HEK293 (cell line): Measurements from ENCODE around the gene ODAD3.
A peak's percentile ranks its signal among the peaks of the same experiment; 100 is the strongest.

Source experiments
- CTCF ChIA-PET: fragments of 350-600 bp; formaldehyde crosslinking; extraction: SDS; loops from one replicate; lab custom pipeline; 2021; ENCODE audit warnings: antibody characterized with exemption; lab: Yijun Ruan, JAX
- POLR2A ChIA-PET: fragments of 300-600 bp; formaldehyde crosslinking; extraction: SDS; loops from one replicate; lab custom pipeline; 2020; ENCODE audit warnings: antibody characterized with exemption, inconsistent platforms; lab: Yijun Ruan, JAX
- H3K27ac ChIP-seq: fragments of 200-500 bp; sonication (Bioruptor generic); 2 replicates; pipeline ENCODE4 v1.5.1; 2014; ENCODE audit warnings: low read depth, low read length, control low read depth, inconsistent platforms; ENCODE audit errors: extremely low read depth
- H3K36me3 ChIP-seq, 2 experiments: fragments of 200-500 bp in 1 of 2; sonication (Bioruptor generic) in 1 of 2; 1 replicate in 1 of 2; 2 replicates in 1 of 2; pipeline ENCODE4 v1.5.1; 2014 to 2017; ENCODE audit warnings: inconsistent platforms in 2 of 2, low read length in 2 of 2; ENCODE audit not compliant: control insufficient read depth in 2 of 2, insufficient read depth in 1 of 2
- H3K4me1 ChIP-seq: fragments of 200-500 bp; sonication (Bioruptor generic); 2 replicates; pipeline ENCODE4 v1.5.1; 2014; ENCODE audit warnings: mild to moderate bottlenecking, low read length, inconsistent platforms; ENCODE audit not compliant: control insufficient read depth, insufficient read depth
- H3K4me3 ChIP-seq: 2 replicates; pipeline ENCODE4 v1.5.1; 2011; ENCODE audit warnings: low read depth, mild to moderate bottlenecking, control low read depth, low read length, moderate library complexity
- H3K9me3 ChIP-seq: fragments of 200-500 bp; sonication (Bioruptor generic); 2 replicates; pipeline ENCODE4 v1.5.1; 2014; ENCODE audit warnings: low read depth, low read length, inconsistent platforms; ENCODE audit not compliant: control insufficient read depth, insufficient read depth
- GLIS1 ChIP-seq: fragments of 450-650 bp; formaldehyde crosslinking; IDR thresholded peaks from 2 replicates; pipeline ENCODE4 v1.5.1; 2016; ENCODE audit warnings: missing biosample characterization, missing genetic modification characterization
- MEIS1 ChIP-seq: sonication (generic); formaldehyde crosslinking; IDR thresholded peaks from 2 replicates; pipeline ENCODE4 v1.8.1; 2022; ENCODE audit warnings: missing genetic modification reagents, mild to moderate bottlenecking, borderline replicate concordance
- SP2 ChIP-seq: fragments of 450-650 bp; formaldehyde crosslinking; IDR thresholded peaks from 2 replicates; pipeline ENCODE4 v1.5.1; 2016; ENCODE audit warnings: missing biosample characterization, missing genetic modification characterization
- SP7 ChIP-seq: fragments of 450-650 bp; formaldehyde crosslinking; IDR thresholded peaks from 2 replicates; pipeline ENCODE4 v1.5.1; 2016; ENCODE audit warnings: missing biosample characterization, missing genetic modification characterization
- YY2 ChIP-seq: fragments of 450-650 bp; formaldehyde crosslinking; IDR thresholded peaks from 2 replicates; pipeline ENCODE4 v1.5.1; 2016; ENCODE audit warnings: missing biosample characterization, missing genetic modification characterization
- ZBTB7A ChIP-seq: fragments of 450-650 bp; formaldehyde crosslinking; IDR thresholded peaks from 2 replicates; pipeline ENCODE4 v1.5.1; 2016; ENCODE audit warnings: low read depth, missing biosample characterization, missing genetic modification characterization
- ZFHX2 ChIP-seq: fragments of 450-650 bp; formaldehyde crosslinking; conservative IDR thresholded peaks from 2 replicates; pipeline ENCODE4 v1.5.1; 2016; ENCODE audit warnings: missing biosample characterization, missing genetic modification characterization
- ZFP37 ChIP-seq: fragments of 450-650 bp; formaldehyde crosslinking; IDR thresholded peaks from 2 replicates; pipeline ENCODE4 v1.5.1; 2016; ENCODE audit warnings: missing biosample characterization, missing genetic modification characterization
- ZFP69B ChIP-seq: fragments of 450-650 bp; formaldehyde crosslinking; IDR thresholded peaks from 2 replicates; pipeline ENCODE4 v1.5.1; 2016; ENCODE audit warnings: missing biosample characterization, missing genetic modification characterization
- ZNF169 ChIP-seq: fragments of 450-650 bp; formaldehyde crosslinking; IDR thresholded peaks from 2 replicates; pipeline ENCODE4 v1.5.1; 2016; ENCODE audit warnings: missing biosample characterization, missing genetic modification characterization
- ZNF2 ChIP-seq: fragments of 450-650 bp; formaldehyde crosslinking; IDR thresholded peaks from 2 replicates; pipeline ENCODE4 v1.5.1; 2016; ENCODE audit warnings: missing biosample characterization, missing genetic modification characterization
- ZNF302 ChIP-seq: fragments of 450-650 bp; formaldehyde crosslinking; IDR thresholded peaks from 2 replicates; pipeline ENCODE4 v1.5.1; 2016; ENCODE audit warnings: missing biosample characterization, missing genetic modification characterization, low read depth
- ZNF324 ChIP-seq: fragments of 450-650 bp; formaldehyde crosslinking; IDR thresholded peaks from 2 replicates; pipeline ENCODE4 v1.5.1; 2016; ENCODE audit warnings: missing biosample characterization, missing genetic modification characterization
- ZNF48 ChIP-seq: fragments of 450-650 bp; formaldehyde crosslinking; IDR thresholded peaks from 2 replicates; pipeline ENCODE4 v1.5.1; 2016; ENCODE audit warnings: missing biosample characterization, missing genetic modification characterization
- ZNF549 ChIP-seq: fragments of 450-650 bp; IDR thresholded peaks from 2 replicates; pipeline ENCODE4 v1.5.1; 2018; ENCODE audit warnings: missing biosample characterization, missing genetic modification characterization, mild to moderate bottlenecking, inconsistent platforms, moderate library complexity
- TF ChIP-seq, protein P1 (sequence below): fragments of 450-650 bp; formaldehyde crosslinking; IDR thresholded peaks from 2 replicates; pipeline ENCODE4 v1.5.1; 2016; ENCODE audit warnings: missing biosample characterization, missing genetic modification characterization
- TF ChIP-seq, protein P2 (sequence below): fragments of 450-650 bp; formaldehyde crosslinking; IDR thresholded peaks from 2 replicates; pipeline ENCODE4; 2016; ENCODE audit warnings: missing biosample characterization, missing genetic modification characterization
- TF ChIP-seq, protein P3 (sequence below): fragments of 450-650 bp; formaldehyde crosslinking; IDR thresholded peaks from 2 replicates; pipeline ENCODE4 v1.5.1; 2017; ENCODE audit warnings: missing biosample characterization, missing genetic modification characterization
- TF ChIP-seq, protein P4 (sequence below): fragments of 450-650 bp; formaldehyde crosslinking; IDR thresholded peaks from 2 replicates; pipeline ENCODE4 v1.5.1; 2017; ENCODE audit warnings: missing biosample characterization, mild to moderate bottlenecking, missing genetic modification characterization, moderate library complexity
- TF ChIP-seq, protein P5 (sequence below): fragments of 450-650 bp; formaldehyde crosslinking; optimal IDR thresholded peaks from 2 replicates; pipeline ENCODE3; 2016; ENCODE audit warnings: missing biosample characterization, mild to moderate bottlenecking, missing genetic modification characterization
- TF ChIP-seq, protein P6 (sequence below): fragments of 450-650 bp; formaldehyde crosslinking; conservative IDR thresholded peaks from 2 replicates; pipeline ENCODE4 v1.5.1; 2016; ENCODE audit warnings: low read depth, missing biosample characterization, missing genetic modification characterization
- TF ChIP-seq, protein P7 (sequence below): fragments of 450-650 bp; formaldehyde crosslinking; IDR thresholded peaks from 2 replicates; pipeline ENCODE4 v1.5.1; 2016; ENCODE audit warnings: missing biosample characterization, missing genetic modification characterization

The ODAD3 gene

DNA sequence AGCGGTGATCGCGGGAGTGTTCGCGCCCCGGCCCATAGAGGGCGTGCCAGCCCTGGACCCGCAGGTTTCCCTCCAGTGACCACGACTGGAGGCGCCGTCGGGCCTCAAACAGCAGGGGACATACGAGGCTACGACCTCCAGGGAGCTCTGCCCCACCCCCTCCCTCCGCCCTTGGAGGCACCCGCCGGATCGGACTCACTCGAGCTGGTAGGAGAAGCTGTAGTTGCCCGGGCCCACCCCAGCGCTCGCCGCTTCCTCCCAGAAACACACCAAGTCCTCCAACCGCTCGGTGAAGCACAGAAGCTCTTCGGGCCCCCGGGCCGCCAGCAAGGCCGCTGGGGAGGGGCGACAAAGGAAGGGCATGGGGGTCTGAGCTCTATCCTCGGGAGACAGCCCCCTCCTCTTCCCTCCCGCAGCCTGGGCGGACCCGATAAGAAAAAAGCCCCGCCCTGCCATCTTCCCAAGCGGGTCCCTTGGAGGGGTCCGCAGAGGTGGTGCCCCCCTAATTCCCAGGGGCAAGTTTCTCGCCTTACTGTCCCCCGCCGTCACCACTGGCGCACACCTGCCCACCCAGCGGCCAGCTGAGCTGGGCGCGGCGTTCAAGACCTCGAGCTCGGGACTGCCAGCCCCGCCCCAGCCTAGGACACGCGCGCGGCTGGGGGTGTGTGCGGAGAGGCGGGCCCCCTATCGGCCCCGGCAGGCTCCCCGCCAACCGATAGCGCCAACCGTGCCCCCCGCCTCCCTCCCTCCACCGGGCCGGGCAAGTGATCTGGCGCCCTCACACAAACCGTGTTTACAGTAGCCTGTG, 51.8 kb downstream of the ODAD3 start:
- ChIA-PET POLR2A (interaction anchor here (0.5 to 2.8 kb wide), 13 partner anchors 9 to 99 kb away, joined by 3 to 22 read pairs (median 6); partner anchors contain the start of genes ODAD3, PRKCSH, RGL3 and SWSAP1), CTCF (interaction anchor here (0.6 to 5.9 kb wide), 35 partner anchors 8 to 1344 kb away, joined by 3 to 66 read pairs (median 5); partner anchors contain the start of genes ELAVL3, ELOF1, ODAD3 and PRKCSH)
- H3K36me3 ChIP-seq, result peaks cover 0 to 12% of the 10 kb centered on the region in 2 experiments; a peak in 2 of 3 replicates
- H3K4me1 ChIP-seq, result no peaks in the 10 kb centered on the region; the same call in 1 of the 2 replicates
- no peaks in the 10 kb centered on the region for H3K9me3 ChIP-seq
- peak overlapping the region; percentile 41 for H3K4me3 ChIP-seq
- peak overlapping the region; percentile 69; the same call in 1 of the 2 replicates for H3K27ac ChIP-seq
- TF ChIP-seq, protein P1, sequence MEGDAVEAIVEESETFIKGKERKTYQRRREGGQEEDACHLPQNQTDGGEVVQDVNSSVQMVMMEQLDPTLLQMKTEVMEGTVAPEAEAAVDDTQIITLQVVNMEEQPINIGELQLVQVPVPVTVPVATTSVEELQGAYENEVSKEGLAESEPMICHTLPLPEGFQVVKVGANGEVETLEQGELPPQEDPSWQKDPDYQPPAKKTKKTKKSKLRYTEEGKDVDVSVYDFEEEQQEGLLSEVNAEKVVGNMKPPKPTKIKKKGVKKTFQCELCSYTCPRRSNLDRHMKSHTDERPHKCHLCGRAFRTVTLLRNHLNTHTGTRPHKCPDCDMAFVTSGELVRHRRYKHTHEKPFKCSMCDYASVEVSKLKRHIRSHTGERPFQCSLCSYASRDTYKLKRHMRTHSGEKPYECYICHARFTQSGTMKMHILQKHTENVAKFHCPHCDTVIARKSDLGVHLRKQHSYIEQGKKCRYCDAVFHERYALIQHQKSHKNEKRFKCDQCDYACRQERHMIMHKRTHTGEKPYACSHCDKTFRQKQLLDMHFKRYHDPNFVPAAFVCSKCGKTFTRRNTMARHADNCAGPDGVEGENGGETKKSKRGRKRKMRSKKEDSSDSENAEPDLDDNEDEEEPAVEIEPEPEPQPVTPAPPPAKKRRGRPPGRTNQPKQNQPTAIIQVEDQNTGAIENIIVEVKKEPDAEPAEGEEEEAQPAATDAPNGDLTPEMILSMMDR (tag by site-specific recombination), result peak; percentile 92
- peak; percentile 89 for TF ChIP-seq SP2 (tag by site-specific recombination)
- no peak for TF ChIP-seq YY2 (tag by site-specific recombination)
- TF ChIP-seq, protein P2, sequence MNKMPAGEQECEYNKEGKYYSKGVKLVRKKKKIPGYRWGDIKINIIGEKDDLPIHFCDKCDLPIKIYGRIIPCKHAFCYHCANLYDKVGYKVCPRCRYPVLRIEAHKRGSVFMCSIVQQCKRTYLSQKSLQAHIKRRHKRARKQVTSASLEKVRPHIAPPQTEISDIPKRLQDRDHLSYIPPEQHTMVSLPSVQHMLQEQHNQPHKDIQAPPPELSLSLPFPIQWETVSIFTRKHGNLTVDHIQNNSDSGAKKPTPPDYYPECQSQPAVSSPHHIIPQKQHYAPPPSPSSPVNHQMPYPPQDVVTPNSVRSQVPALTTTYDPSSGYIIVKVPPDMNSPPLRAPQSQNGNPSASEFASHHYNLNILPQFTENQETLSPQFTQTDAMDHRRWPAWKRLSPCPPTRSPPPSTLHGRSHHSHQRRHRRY (tag by site-specific recombination), result no peak
- TF ChIP-seq, protein P3, sequence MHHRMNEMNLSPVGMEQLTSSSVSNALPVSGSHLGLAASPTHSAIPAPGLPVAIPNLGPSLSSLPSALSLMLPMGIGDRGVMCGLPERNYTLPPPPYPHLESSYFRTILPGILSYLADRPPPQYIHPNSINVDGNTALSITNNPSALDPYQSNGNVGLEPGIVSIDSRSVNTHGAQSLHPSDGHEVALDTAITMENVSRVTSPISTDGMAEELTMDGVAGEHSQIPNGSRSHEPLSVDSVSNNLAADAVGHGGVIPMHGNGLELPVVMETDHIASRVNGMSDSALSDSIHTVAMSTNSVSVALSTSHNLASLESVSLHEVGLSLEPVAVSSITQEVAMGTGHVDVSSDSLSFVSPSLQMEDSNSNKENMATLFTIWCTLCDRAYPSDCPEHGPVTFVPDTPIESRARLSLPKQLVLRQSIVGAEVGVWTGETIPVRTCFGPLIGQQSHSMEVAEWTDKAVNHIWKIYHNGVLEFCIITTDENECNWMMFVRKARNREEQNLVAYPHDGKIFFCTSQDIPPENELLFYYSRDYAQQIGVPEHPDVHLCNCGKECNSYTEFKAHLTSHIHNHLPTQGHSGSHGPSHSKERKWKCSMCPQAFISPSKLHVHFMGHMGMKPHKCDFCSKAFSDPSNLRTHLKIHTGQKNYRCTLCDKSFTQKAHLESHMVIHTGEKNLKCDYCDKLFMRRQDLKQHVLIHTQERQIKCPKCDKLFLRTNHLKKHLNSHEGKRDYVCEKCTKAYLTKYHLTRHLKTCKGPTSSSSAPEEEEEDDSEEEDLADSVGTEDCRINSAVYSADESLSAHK (tag by site-specific recombination), result no peak
- TF ChIP-seq, protein P4, sequence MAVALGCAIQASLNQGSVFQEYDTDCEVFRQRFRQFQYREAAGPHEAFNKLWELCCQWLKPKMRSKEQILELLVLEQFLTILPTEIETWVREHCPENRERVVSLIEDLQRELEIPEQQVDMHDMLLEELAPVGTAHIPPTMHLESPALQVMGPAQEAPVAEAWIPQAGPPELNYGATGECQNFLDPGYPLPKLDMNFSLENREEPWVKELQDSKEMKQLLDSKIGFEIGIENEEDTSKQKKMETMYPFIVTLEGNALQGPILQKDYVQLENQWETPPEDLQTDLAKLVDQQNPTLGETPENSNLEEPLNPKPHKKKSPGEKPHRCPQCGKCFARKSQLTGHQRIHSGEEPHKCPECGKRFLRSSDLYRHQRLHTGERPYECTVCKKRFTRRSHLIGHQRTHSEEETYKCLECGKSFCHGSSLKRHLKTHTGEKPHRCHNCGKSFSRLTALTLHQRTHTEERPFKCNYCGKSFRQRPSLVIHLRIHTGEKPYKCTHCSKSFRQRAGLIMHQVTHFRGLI (tag by site-specific recombination), result 0 out of 2 replicates have a peak, but pooled peaks have one; percentile 22
- no peak for TF ChIP-seq MEIS1
- TF ChIP-seq ZBTB7A, result peak; percentile 81
- TF ChIP-seq ZFP37 (tag by site-specific recombination), result peak; percentile 71; the same call in 1 of the 2 replicates
- TF ChIP-seq, protein P5, sequence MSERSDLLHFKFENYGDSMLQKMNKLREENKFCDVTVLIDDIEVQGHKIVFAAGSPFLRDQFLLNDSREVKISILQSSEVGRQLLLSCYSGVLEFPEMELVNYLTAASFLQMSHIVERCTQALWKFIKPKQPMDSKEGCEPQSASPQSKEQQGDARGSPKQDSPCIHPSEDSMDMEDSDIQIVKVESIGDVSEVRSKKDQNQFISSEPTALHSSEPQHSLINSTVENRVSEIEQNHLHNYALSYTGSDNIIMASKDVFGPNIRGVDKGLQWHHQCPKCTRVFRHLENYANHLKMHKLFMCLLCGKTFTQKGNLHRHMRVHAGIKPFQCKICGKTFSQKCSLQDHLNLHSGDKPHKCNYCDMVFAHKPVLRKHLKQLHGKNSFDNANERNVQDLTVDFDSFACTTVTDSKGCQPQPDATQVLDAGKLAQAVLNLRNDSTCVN (tag by site-specific recombination), result peak; percentile 82
- TF ChIP-seq ZNF2 (tag by site-specific recombination), result peak; percentile 80
- TF ChIP-seq, protein P6, sequence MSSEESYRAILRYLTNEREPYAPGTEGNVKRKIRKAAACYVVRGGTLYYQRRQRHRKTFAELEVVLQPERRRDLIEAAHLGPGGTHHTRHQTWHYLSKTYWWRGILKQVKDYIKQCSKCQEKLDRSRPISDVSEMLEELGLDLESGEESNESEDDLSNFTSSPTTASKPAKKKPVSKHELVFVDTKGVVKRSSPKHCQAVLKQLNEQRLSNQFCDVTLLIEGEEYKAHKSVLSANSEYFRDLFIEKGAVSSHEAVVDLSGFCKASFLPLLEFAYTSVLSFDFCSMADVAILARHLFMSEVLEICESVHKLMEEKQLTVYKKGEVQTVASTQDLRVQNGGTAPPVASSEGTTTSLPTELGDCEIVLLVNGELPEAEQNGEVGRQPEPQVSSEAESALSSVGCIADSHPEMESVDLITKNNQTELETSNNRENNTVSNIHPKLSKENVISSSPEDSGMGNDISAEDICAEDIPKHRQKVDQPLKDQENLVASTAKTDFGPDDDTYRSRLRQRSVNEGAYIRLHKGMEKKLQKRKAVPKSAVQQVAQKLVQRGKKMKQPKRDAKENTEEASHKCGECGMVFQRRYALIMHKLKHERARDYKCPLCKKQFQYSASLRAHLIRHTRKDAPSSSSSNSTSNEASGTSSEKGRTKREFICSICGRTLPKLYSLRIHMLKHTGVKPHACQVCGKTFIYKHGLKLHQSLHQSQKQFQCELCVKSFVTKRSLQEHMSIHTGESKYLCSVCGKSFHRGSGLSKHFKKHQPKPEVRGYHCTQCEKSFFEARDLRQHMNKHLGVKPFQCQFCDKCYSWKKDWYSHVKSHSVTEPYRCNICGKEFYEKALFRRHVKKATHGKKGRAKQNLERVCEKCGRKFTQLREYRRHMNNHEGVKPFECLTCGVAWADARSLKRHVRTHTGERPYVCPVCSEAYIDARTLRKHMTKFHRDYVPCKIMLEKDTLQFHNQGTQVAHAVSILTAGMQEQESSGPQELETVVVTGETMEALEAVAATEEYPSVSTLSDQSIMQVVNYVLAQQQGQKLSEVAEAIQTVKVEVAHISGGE (tag by site-specific recombination), result peak; percentile 27; the same call in 1 of the 2 replicates
- TF ChIP-seq ZFHX2 (tag by site-specific recombination), result peak; percentile 62
- peak; percentile 31 for TF ChIP-seq SP7 (tag by site-specific recombination)
- TF ChIP-seq ZNF302 (tag by site-specific recombination), result no peak
- peak; percentile 93 for TF ChIP-seq ZFP69B (tag by site-specific recombination)
- TF ChIP-seq ZNF48 (tag by site-specific recombination), result no peak
- no peak for TF ChIP-seq ZNF549 (tag by site-specific recombination)
- TF ChIP-seq, protein P7, sequence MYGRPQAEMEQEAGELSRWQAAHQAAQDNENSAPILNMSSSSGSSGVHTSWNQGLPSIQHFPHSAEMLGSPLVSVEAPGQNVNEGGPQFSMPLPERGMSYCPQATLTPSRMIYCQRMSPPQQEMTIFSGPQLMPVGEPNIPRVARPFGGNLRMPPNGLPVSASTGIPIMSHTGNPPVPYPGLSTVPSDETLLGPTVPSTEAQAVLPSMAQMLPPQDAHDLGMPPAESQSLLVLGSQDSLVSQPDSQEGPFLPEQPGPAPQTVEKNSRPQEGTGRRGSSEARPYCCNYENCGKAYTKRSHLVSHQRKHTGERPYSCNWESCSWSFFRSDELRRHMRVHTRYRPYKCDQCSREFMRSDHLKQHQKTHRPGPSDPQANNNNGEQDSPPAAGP (tag by site-specific recombination), result peak; percentile 69
- TF ChIP-seq GLIS1, result peak; percentile 96
- TF ChIP-seq ZNF324, result peak; percentile 53; the same call in 1 of the 2 replicates
- TF ChIP-seq ZNF169, result no peak
